DMS79 (cell line): ENCODE data around the gene DNM1.
"Not testable (repeated sequence)": the region's sequence is repeated elsewhere in the genome, so short reads cannot be mapped to it uniquely, and the experiment has no call there.

Experiments
- DNase-seq: peaks from one replicate; lab custom pipeline; 2025; lab: John Stamatoyannopoulos, UW

The DNM1 gene

GRCh38 chr9:128225770-128226411, 22.7 kb downstream of the DNM1 start:
- no peak for DNase-seq

DNA sequence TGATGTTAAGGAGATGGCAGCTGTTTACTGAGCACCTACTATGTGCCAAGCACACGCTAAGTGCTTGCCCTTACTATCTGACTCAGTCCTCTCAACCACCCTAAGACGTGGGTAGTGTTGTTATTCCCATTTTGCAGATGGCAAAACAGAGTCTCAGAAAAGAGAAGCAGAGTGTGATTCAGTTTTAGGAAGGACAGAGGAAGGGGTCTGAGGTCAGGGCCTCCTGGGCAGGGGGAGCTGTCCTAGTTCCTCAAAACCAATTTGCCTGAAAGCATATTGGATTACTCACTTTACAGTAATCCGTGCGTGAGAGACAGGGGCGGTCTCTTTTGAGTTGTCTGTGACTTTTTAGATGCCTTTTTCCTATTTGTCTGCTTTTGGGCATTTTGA, 23.2 kb downstream of the DNM1 start:
- DNase-seq, result no peak

GRCh38 chr9:128230897-128231296, 27.7 kb downstream of the DNM1 start:
- DNase-seq, result not testable (repeated sequence)

DNA sequence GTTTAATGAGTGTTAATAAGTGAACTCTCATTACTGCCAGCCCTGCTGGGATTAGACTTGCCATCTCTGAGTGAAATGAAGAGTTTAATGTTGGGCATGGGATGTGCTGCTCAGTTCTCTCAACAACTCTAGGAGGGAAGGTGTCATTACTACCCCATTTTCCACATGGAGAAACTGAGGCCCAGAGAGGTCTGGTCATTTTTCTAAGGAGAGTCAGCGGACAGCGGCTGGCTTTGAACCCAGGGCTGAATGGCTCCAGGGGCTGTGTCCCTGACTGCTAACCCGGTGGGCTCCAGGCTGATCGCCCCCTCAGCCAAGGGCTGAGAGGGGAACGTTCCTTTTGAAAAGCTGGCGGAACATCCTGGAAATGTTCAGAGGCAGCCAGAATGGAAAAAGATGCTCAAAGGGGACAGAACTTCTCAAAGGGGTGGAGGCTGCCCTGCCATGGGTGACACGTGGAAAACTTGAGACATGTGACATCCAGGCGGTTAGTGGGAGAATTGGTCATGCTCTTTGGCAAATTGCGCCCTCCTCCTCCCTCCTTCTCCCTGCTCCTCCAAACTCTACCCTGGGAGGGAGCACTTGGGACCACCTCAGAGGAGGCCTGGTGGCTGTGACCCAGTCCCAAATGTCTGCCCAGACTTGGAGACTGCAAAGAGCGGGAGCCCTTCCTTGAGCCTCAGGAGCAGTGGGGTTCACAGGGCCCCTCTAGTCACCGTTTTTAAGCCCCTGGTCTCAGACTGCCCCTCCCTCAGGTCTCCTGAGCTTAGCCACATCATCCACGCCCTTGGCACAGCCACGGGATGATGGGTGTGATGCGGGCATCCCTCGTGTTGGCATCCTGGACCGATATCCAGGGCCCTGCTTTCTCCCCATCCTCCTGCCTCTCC, 28.7 kb downstream of the DNM1 start:
- DNase-seq, result no peak

DNA sequence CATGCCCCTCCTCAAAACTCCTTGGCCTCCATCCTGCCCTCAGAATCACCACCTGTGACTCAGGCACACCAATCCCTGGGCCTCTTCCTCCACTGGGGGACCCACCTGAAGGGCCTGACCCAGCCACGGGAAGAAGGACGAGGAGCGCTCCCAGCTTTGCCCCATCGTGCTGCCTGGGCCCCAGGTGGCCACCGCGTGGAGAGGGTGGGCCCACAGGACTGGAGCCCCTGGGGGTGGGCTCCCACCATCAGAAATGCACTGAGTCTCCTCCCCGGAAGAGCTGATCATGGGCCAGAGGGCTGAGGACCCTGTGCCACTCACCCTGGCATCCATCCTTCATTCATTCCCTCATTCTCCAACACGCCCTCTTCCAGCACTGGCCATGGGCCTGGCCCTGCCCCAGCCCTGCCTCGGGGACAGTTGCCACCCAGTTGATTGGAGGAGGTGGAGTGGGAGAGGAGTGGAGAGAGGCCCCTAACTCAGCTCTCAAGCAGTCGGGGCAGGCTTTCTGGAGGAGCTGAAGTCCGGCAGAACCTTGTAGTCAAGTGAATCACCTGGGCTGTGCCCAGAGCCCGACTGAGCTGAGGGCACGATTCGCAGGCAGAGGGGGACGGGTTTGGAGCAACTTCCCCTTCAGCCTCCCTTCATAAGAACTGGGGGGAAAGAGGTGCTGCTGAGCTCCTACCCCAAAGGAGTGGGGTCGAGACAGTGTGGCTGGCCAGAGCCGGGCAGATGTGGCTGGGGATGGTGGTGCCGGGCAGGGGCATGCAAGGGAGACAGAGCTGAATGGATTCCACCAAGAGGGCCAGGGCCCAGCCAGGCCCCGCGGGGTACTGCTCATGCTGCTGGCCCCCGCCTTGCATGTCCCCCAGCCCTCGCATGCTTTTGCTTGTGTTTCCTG, 29.6 kb downstream of the DNM1 start:
- no peak for DNase-seq

DNA sequence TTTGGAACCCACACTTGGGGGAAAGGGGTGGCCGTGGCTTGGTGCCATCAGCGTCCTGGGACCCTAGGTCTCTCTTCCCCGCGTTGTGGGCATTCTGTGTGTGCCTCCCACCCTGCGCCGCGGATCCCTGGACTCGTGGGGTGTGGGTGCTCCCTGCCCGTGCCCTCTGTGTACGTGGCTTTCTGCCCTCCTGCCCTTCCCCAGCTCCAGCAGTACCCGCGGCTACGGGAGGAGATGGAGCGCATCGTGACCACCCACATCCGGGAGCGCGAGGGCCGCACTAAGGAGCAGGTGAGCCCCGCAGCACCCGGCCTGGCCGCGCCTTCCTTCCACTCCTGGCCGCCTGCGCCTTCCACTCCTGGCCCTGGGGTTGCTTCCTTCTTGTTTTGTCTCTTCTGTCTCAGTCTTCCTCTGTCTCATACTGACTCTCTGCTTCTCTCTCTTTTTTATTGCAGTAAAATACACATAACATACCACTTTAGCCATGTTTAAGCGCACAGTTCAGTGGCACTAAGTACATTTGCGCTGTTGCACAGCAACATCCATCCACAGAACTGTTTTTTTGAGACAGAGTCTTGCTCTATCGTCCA, 30.7 kb downstream of the DNM1 start:
- DNase-seq, result no peak

DNA sequence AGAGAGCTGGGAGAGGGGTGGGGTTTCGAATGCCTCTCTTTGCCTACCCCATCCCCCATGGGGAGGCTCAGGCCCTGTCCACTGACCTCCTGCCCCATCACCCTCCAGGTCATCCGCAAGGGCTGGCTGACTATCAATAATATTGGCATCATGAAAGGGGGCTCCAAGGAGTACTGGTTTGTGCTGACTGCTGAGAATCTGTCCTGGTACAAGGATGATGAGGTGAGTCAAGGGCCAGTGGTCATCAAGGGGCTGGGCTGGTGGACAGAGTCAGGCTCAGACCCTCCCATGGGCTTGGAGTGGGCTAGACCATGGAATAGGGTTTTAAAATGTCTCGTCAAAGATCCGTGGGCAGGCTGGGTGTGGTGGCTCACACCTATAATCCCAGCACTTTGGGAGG, 38.9 kb downstream of the DNM1 start:
- DNase-seq, result no peak

DNA sequence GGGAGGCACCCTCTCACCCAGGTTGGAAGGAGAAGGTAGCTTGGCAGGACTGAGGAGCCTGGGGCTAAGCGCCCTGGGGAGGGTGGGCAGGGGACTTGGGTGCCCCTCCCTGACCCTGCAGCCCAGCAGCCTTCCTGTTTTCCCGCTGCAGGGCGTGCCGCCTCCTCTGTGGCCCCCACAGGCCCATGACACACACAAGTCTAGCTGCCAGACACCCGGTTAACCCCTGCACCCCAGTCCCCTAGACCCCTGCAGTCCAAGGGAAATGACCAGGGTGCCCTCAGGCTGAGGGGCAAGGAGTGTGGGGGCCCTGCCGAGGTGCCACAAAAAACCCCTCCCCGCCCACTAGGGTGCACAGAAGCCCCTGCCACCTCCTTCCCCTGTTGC, 39.6 kb downstream of the DNM1 start:
- no peak for DNase-seq

DNA sequence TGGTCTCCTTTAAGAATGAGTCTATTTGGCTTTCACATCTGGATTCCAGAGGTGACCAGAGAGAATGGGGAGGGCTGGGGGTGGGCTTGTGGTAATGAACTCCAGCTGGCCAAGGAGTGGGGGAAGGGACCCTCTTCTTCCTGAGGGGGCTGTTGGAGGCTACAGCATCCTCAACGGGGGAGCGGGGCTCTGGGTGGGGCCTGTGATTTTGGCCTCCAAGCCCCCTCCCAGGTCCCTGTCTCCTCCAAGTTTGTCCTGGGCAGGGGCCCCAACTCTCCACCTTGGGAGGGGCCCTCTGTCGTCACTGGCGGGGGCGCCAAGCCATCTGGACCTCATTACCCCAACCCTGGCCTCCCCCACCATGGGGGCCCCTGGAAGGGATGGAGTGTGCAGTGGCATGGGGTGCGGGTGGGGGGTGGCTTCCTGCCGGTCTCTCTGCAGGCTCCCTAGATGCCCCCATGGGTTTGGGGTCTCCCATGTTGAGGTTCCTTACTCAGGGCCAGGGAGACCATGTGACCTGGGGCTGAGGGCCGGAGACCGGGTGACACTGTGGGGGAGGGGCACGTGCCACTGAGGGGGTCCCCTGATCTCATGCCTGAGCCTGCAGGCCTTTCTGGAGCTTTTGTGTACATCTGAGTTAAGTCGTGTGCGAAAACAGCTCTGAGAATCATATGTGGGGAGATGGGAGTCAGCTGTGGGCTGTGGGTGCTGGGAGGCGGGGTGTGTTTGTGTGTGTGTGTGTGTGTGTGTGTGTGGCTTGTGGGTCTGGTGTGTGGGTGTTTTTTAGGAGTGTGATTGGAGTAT, 40.2 kb downstream of the DNM1 start:
- DNase-seq, result no peak

GRCh38 chr9:128244091-128244836, 41.1 kb downstream of the DNM1 start:
- no peak for DNase-seq

DNA sequence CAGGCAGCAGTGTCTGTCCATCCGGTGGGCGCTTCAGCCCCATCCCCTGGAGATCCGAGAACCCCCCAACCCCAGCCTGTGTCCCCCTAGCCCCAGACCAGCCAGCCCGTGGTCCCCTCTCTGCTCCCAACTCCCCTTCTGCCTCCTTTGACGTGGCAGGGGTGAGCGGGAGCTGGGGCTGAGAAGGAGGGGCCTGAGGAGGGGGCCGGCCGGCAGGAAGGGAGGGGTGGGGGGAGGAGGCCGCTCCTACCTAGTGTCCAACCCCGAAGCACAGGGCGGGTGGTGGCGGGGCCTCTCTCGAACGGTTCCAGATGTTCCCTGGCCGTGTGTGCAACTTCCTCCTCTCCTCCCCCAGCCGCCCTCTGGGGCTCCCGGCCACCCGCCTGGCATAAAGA, 41.7 kb downstream of the DNM1 start:
- no peak for DNase-seq

DNA sequence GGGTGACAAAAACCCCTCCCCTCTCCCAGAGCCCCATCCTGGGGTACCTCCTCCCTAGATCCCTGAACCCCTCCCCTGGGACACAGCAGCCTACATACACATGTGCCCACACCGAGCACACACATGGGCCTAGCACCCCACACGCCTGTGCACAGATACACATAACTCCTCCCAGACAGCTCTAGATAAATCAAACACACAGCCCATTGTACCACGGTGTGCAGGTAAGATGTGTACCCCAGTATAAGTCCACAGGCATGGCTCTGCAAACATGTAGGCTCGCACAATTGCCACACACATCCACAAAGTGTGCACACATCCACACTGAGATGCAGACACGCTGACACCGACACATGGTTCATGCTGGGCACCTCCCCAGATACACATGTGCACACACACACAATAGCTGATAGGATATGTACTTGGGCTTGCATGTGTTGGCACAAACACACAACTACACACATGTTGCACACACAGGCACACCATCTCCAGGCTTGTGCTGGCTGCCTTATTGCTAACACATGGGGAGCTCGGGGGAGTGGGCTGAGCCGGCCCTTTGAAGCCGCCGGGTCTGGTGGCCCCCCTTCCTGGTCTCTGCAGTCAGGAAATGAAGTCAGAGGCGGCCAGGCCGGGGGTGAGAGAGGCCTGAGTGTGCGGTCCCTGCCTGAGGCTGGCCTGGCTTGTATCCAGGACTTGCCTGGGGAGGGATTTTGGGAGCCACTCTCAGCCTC, 42.4 kb downstream of the DNM1 start:
- no peak for DNase-seq

DNA sequence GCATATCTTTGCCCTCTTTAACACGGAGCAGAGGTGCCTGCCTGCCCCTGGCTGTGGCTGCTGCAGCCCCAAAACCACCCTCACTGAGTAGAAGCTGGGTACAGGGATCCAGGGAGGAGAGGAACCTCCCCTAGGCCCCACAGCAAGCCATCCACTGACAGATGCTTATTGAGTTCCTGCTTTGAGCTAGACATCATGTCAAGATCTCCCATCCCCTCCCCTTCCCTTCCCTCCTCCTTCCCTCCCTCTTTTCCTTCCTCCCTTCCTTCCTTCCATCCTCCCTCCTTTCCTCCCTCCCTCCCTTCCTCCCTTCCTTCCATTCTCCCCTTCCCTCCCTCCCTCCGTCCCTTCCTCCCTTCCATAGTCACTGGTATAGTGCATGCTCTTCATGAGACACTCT, 43.3 kb downstream of the DNM1 start:
- no peak for DNase-seq

DNA sequence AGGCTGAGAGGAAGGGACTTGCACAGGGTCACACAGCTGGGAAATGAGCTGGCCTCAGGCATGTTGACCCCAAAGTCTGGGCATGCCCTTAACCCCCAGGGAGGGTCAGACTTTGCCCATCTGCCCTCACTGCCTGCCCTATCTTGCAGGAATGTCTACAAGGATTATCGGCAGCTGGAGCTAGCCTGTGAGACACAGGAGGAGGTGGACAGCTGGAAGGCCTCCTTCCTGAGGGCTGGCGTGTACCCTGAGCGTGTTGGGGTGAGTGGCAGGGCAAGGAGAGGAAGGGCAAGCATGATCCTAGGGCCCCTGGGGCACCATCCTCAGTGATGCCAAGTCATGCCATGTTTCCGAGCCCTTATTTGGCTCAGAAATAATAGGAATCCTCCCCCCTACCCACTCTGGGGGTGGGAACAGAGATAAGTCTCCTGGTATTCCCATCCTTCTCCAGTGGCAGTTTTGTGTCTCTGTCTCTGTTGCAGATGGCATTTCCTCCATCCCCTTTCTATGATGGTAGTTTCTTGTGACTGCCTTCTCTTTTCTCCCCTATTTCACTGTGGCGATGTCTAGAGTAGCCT, 44.1 kb downstream of the DNM1 start:
- no peak for DNase-seq

GRCh38 chr9:128249558-128249907, 46.4 kb downstream of the DNM1 start:
- DNase-seq, result no peak

GRCh38 chr9:128249908-128250838, 47.0 kb downstream of the DNM1 start:
- DNase-seq, result no peak

- DNase-seq, result no peak
These were observed 47.9 kb downstream of the DNM1 start for GRCh38 chr9:128250839-128251731.

- DNase-seq, result no peak
These were observed 48.5 kb downstream of the DNM1 start for GRCh38 chr9:128251732-128252100.
